Uterus (tissue), 2 donors: ENCODE data around the gene ATP6V0E1.

Experiments used
- CTCF ChIP-seq, 4 experiments: fragments of 200-600 bp in 2 of 4; fragments of 450-650 bp in 2 of 4; sonication (generic) in 2 of 4; IDR thresholded peaks; one replicate each; pipeline ENCODE4 v1.5.1; 2016 to 2019; ENCODE audit warnings: antibody characterized with exemption in 4 of 4, mild to moderate bottlenecking in 2 of 4, moderate library complexity in 1 of 4
- POLR2A ChIP-seq, 2 donors: fragments of 450-650 bp; IDR thresholded peaks; one replicate each; pipeline ENCODE4 v1.6.1; 2016; ENCODE audit warnings: antibody characterized with exemption in 2 of 2, mild to moderate bottlenecking in 1 of 2, moderate library complexity in 1 of 2

GRCh38 chr5:172956936-172957335, 26.6 kb upstream of the ATP6V0E1 start:
- TF ChIP-seq POLR2A (IDR thresholded peaks at IDR 0.05) (no peak), CTCF (IDR thresholded peaks at IDR 0.05) (no peak)
